ENCODE results near the gene ZDHHC4.
A peak's percentile ranks its signal among the peaks of the same experiment; 100 is the strongest.

Gene ZDHHC4

DNA sequence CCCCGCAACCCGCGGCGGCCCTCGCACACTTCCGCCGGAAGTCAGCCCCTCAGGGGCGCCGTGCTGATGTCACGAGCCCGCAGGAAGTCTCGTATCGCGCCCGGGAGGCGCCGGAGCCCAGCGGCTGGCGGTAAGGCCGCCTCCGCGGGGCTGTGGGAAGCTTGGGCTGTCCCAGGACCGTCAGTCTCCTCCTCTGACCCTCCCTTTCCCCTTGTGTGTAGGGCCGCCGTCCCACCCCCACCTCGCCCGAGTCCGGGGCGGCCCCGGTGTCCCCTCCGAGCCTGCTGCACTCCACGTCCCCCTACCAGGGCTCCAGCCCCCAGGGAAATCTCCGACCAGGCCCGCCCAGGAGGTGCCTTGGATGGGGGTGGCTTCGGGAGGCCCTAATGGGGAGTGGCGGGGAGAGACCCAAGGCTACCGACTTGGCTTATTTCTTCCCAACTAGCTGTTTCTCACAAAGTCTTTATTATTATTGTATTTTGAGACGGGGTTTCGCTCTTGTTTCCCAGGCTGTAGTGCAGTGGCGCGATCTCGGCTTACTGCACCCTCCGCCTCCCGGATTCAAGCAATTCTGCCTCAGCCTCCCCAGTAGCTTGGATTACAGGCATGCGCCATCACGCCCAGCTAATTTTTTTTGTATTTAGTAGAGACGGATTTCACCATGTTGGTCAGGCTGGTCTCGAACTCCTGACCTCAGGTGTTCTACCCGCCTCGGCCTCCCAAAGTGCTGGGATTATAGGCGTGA lies at the start of gene ZDHHC4:
TSS of gene ZDHHC4 (plus strand) at position 86 of the 745 bp plus-strand sequence. CDS start 3,108 bp downstream, outside the sequence.
- DNase-seq (ENCODE audit: low read depth, low spot score) = peak; percentile 82

DNA sequence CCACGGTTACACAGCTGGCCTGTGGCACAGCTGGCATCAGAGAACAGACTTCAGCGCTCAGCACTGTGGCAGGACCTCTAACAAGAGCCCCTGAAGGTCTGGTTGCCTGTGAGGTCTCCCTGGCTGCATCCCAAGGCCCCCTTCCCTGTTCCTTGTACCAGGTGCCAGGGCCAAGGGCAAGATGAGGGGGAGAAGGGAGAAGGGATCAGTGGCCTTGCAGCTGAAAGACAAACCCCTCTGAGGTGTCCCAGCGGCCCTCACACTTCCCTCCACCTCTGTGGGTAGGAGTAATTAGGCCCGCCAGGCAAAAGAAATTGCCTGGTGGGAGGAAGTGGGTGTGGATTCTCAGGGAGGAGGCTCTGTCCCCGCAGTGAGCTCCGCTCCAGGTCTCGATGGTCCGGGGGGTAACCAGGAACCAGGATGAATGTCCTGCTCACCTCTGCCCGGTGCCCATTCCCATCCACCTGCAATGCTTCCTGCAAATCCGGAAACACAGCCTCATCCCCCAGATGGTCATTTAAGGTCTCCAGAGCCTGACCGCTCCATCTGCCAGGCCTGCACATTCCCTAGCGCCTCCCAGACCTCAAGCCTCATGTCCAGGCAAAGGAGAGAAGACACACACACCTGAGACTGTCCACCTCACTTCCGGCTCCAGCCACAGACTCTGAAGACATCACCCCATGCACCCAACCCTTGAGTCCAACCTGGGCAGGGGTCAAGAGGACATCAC lies 48.7 kb upstream of the ZDHHC4 start:
- no peak for DNase-seq (ENCODE audit: low read depth, low spot score)

DNA sequence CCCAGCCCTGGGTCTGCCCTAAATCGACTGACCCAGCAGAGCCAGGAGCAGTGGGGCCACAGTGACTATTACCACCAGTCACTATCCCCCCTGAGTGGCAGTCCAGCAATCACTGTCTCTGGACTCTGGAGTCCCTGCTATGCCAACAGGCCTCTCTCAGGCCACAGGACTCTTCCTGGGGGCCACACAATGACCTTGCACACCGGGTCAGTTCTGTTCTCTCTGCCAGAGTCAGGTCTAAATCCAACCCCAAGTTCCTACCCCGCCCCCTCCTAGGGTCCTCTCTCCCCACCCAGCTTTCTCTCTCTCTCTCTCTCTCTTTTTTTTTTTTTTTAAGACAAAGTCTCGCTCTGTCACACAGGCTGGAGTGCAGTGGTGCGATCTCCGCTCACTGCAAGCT lies 47.6 kb upstream of the ZDHHC4 start:
- DNase-seq (ENCODE audit: low read depth, low spot score) = no peak

DNA sequence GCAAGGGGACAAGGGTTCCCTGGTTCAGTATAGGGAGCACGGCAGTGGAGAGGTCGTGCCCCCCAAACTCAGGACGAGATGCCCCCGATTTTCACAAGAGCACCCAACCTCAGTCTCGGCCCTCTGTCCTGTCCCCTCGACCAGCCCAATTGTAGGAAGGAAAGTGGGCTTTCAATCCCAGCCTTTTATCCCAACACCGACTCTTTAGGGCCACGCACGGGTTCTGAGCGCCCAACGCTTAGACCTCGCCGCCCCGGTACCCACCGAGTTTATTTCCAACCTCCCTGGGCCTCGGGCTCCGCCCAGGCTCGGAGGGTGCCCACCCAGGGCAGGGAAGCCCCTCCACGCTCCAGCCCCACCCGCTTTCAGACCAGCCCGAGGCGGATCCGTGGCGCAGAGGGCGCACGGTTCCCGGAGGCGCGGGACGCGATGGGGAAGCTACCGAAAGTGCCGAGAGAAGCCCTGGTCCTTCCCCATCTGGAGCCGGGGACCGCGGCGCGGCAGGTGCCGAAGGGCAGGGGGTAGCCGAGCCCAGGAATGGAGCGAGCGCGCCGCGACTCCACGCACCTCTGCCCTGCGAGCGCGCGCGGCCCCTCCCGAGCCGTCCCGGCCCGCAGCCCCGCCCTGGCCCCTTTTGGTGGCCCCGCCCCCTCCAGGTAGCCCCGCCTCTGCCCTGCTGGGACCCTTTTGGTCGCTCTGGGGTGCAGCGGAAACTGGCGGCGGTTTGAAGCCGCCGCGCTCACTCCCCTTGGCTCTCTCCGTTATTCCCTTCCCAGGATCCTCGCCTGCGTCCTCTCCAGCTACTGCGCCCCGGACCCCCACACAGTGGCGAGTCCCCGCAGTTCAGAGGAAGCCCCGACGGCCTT lies 46.4 kb upstream of the ZDHHC4 start:
- DNase-seq (ENCODE audit: low read depth, low spot score) = no peak

DNA sequence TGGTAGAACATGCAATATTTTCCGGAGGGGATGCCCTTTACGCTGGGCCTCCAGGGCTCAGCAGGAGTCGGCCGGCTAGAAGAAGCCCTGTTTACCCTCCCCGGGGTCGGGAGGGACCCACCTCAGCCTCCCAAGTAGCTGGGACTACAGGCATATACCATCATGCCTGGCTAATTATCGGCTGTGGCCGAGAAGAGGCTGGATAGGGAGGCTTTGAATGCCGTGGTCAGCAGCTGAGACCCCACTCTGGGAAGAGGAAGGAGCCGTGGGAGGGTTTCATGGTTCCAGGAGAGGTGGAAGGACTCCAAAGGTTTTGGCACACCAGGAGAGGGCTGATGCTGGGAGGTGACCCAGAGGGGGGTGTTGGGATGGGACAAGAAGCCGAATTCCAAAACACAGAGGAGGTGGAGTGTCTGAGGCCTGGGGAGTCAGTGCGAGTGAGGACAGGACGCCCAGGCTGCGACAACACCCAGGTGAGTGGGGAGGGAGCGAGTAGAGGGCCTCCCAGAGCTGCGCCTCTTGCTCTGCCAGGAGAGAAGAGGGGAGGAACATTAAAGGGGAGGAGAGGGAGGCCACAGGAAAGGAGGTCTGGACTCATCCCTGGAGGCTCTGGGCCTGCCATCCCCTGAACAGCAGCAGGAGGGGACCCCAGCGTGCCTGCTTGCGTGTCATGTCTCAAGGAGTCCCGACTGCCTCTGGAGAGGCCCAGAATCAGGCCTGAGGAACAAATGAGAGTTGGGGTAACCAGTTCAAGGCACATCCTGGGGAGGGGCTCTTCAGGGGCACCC lies 45.6 kb upstream of the ZDHHC4 start:
- no peak for DNase-seq (ENCODE audit: low read depth, low spot score)

DNA sequence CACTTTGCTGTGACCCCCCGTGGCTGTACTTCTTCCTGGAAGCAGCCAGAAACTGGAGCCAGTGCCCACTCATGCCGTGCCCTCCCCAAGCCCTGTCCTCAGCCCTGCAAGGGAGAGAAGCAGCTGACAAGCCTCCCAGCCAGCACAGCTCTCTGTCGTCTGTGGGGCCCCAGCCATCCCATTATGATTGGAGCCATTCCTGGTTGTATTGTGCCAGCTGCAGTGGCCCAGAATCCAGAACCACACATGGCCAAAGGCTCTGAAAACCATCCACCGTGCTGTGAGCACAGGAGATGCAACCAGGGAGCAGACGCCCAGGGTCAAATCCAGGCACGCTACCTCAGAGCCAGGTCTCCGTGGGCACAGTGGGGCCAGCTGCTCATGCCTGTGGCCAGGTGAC lies 44.7 kb upstream of the ZDHHC4 start:
- DNase-seq (ENCODE audit: low read depth, low spot score) = no peak

DNA sequence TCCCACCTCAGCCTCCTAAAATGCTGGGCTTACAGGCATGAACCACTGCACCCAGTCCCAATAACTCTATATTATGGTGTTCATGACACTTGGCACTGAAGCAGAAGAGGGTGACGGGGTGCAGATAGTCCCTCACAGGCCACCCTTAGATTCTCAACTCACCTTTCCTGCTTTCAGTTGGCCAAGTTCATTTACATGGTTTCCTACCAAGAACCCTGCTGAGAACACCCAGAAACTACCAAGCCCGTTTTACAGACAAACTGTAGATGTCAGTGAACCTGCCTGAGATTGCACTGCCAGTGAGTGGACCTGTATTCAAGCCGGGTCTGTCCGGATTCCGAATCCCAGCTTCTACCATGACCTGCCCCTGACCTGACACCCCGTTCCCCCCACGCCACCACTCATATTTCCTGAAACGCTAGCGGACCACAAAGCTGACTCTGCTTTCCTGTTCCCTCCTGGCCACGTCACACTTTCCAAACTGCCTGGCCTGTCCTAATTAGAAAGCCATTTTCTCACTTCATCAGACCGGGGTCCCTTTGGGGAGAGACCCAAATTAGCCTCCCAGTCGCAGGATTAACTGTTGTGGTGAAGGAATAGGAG lies 43.3 kb upstream of the ZDHHC4 start:
- no peak for DNase-seq (ENCODE audit: low read depth, low spot score)

DNA sequence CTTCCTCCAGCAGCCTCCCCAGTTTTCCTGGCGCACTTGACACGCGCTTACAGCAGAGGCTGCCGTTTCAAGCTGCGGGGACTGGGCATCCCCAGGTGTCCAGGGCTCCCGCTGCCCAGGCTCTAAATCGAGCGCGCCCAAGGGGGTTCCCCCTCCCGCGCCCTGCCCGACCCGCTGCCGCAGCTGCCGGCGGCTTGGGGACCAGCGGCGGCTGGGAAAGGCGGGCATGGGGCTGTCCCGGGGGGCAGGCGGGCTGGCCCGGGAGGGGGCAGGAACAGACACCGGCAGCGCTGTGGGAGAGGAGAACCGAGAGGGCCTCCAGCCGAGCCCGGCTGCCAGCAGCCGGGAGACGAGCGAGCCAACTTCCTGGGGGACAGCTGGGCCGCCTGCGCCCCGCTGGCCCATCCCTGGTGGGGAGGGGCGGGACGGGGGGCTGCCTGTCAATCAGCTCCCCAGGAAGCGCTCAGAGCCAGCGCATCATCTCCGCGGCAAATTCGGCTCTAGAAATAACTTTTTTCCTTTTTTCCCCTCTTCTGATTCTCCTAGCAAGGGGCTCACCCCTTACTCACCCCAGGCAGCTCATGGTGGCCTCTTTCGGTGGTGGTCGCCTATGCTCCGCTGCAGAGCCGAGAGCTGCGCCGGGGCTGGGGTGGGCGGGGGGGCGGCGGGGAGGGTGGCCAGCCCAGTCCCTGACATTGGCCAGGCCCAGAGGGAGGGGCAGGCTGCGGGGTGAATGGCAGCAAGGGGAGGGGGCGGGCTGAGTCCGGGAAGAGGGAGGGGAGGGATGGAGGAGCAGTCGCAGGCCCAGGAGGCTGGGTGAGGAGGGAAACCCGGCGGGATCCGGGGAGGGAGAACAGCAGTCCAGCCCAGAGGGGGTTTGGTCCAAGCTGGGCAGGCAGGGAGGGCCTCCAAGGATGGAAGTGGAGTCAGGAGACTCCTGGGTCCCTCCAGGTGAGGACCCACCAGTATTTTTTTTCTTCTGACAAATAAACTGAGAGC lies 40.7 kb upstream of the ZDHHC4 start:
- DNase-seq (ENCODE audit: low read depth, low spot score) = peak; percentile 62

DNA sequence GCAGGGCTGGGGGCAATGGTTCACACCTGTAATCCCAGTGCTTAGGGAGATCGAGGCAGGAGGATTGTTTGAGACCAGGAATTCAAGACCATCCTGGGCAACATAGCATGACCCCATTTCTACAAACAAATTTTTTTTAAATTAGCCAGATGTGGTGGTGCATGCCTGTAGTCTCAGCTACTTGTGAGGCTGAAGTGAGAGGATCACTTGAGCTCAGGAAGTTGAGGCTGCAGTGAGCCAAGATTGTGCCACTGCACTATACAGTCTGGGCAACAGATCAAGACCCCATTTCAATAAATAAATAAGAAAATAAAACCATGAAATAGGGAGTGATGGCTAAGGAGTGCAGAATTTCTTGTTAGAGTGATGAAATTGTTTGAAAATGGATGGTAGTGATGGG lies 34.9 kb upstream of the ZDHHC4 start:
- DNase-seq (ENCODE audit: low read depth, low spot score) = no peak

DNA sequence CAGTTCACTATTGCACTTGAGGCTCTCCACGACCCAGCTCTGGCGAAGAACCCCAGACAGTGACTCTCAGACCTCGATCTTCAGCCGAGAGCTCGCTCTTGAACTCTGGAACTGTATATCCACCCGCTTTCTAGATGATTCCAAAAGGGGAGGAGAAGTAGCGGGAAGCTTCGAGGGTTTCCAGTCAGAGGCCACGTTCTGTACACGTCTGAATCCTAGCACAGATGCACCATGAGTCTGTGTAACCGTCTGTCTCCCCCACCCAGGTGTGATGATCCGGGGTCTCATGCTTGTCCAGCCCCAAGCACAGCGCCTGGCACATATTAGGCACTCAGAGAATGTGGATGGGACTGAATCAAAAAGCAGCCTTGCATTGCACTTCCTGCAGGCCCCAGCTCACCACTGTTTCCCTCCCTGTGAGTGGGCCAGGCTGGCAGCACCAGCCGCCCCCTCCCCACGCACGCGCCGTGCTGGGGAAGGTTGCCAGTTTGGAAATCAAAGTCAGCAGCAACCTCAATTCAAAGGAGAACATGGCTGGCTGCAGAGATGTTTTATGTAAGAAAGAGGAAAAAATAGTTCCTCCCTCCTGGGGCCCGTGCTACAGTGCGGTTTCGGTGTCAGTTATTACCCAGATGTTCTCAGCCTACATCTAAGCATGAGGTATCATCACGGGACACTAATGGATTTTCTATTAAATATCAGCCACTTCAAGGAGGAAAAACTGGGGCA lies 31.7 kb upstream of the ZDHHC4 start:
- no peak for DNase-seq (ENCODE audit: low read depth, low spot score)

DNA sequence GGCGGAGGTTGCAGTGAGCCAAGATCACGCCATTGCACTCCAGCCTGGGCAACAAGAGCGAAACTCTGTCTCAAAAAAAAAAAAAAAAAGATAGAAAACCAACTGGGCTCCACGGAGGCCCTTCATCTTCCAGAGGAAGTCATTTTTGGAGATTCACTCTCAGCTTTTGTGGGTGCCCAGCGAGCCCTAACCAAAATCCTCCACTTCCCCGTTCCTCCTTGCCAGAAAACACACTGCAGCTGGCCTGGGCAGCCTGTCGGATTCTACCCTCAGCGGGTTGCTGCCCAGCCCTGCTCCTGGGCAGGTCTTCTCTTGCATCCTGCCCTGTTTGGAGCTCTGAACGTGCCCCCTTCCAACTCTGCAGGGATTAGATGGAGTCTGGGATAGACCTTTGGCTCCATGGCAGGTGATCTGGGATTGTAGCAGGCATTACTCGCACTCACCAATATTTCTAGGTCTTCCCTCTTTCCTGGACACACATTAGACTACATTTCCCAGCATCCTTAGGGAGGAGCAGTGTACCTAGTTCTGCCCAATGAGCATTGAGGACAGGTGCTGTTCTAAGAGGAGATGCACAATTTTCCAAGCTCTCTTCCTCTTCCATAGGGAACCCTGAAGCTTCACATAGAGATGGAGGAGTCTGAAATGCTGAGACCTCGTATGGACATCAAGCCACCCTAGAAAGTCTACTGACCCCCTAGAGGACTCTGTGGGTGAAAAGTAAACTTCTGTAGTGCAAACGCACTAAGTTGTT lies 30.6 kb upstream of the ZDHHC4 start:
- no peak for DNase-seq (ENCODE audit: low read depth, low spot score)

DNA sequence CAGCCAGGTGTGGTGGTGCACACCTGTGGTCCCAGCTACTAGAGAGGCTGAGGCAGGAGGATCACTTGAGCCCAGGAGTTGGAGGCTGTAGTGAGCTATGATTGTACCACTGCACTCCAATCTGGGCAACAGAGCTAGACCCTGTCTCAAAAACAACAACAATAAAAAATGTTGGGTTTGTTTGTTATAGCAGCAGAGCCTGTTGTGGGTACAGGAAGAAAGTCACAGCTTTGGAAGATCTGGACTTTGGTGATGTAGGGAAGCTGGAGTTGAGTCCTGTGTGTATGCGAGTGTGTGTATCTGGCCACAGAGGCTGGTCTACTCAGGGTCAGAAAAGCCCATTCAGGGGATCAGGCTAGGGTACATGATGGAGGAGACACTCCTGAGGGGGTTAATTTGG lies 29.9 kb upstream of the ZDHHC4 start:
- no peak for DNase-seq (ENCODE audit: low read depth, low spot score)

DNA sequence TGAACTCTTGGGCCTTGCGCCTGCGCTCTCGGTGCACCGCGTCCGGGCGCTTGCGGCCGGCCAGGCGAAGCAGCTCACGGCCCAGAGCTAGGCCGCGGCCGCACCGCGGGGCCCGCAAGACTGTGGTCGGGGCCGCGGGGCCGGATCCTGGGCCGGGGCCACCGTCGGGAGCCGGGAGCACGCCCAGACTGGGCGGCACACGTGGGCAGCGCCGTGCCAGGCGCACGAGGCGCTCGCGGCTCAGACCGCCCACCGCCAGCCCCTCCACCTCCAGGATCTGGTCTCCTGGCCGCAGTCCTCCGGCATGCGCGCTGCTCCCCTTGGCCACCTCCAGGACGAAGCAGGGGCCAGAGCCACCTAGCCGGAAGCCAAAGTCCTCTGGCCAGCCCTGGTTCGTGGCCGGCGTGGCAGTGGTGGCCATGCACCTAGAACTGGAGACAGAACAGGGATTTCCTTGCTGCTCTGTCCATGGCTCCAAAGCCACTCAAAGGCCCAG lies 26.2 kb upstream of the ZDHHC4 start, which contains the start of gene GRID2IP:
TSS of gene GRID2IP (minus strand) at position 446 of the 496 bp plus-strand sequence. CDS start at position 421, 25 bp downstream.
- DNase-seq (ENCODE audit: low read depth, low spot score) = no peak

DNA sequence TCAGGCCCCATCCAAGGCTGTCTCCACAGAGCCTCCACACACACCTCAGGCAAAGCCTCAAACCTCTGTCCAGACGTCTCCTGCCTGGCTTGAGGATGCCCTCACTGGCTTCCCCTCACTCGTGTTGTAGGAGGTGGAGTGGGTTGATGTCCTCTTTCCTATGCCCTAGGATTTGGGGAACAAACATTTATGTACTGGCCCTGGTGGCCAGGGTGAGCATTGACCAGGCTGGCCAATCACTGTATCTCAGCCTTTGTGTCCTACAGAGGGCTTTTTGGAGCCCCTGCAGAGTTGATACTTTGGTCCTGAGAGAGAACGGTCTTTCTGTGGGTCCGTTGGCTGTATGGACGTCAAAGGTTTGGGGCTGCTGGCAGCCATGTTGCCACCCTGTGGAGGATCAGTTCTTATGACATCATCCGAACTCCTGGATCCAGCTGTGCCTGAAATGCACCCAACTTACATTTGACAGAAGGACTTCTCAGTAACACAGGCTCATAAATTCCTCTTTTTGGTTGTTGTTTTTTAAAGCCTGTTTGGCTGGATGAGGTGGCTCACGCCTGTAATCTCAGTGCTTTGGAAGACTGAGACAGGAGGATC lies 23.7 kb upstream of the ZDHHC4 start:
- DNase-seq (ENCODE audit: low read depth, low spot score) = no peak

DNA sequence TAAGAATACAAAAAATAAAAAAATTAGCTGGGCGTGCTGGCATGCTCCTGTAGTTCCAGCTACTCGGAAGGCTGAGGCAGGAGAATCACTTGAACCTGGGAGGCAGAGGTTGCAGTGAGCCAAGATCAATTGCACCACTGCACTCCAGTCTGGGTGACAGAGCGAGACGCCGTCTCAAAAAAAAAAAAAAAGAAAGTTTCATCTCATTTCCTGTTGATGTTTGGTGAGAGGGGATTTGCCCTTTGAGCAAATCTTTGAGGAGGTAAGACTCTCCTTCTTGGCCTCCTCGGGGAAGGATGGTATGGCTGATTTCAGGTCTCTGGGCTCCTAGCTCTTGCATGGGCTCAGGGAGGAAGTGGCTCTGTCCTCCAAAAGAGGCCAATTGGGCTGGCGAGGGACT lies 22.4 kb upstream of the ZDHHC4 start:
- no peak for DNase-seq (ENCODE audit: low read depth, low spot score)

DNA sequence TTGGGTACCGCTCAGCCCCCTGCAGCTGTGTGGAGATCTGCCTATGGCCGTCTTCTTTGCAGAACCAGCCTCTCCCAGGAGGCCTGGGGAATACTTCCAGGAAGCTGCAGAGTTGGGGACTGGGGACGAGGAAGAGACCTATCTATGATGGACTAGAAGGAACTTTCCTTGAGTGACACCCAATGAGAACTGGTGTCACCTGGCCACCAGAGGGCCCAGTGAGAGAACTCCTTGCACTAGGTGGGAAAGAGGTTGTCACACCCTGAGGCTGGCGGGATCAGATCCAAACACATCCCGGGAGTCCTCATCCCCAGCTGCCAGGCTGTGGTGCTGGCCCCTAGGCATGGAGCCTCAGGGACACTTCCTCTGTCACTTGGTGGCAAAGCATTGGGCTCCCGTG lies 21.1 kb upstream of the ZDHHC4 start:
- peak; percentile 50 for DNase-seq (ENCODE audit: low read depth, low spot score)

DNA sequence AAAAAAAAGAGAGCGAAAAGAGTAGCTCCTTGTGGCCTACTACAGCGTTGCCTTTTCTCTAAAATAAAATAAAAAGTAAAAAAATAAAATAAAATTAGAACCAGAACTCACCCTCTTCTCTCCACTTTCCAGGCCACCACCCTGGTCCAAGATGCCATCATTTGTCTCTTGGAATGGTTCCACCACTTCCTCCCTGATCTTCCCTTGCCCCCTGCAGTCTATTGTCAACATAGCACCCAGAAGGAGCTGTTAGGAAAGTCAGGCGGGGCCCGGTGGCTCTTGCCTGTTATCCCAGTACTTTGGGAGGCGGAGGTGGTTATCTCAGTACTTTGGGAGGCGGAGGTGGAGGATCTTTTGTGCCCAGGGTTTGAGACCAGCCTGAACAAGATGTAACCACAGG lies 18.4 kb upstream of the ZDHHC4 start:
- DNase-seq (ENCODE audit: low read depth, low spot score) = peak; percentile 76

DNA sequence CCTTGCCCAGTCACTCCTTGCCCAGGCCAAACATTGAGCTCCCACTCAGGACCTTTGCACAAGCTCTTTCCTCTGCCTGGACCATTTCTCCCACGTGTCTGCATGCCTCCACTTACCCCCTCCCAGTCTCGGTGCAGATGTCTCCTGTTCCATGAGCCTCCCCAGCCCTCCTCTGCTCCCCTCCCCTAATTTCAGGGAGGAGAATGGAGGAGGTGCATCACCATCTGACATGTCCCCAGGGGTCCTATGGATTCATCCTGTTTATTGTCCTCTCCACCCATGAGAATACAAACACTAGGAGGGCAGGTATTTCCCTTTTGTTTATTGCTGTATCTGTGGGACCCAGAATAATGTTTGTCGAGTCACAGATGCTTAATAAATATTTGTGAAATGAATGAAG lies 17.4 kb upstream of the ZDHHC4 start:
- no peak for DNase-seq (ENCODE audit: low read depth, low spot score)
